Measurements from ENCODE around the gene GP9.
"Not testable (repeated sequence)": the region's sequence is repeated elsewhere in the genome, so short reads cannot be mapped to it uniquely, and the experiment has no call there.

Gene GP9

DNA sequence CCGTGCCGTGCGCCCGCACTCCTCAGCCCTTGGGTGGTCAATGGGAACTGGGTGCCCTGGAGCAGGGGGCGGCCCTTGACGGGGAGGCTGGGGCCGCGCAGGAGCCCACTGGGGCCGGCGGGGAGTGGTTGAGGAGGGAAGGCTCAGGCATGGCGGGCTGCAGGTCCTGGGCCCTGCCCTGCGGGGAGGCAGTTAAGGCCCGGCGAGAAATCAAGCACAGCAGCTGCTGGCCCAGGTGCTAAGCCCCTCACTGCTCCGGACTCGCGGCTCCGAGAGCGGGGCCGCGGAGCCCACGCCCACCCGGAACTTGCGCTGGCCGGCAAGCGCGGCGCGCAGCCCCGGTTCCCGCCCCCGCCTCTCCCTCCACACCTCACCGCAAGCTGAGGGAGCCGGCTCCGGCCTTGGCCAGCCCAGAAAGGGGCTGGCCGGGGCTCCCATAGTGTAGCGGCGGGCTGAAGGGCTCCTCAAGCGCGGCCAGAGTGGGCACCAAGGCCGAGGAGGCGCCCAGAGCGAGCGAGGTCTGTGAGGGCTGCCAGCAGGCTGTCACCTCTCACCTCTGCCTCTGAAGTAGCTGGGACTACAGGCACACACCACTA lies 7.8 kb downstream of the GP9 start:
- no peak for DNase-seq (ENCODE audit: low spot score)
- in situ Hi-C loops (cut with MboI; ENCODE audit: low pct_unique_long_range_greater_than_20kb, low sequenced_read_pairs, unreplicated experiment) = no loop called here
- no peak for TF ChIP-seq CTCF (IDR thresholded peaks at IDR 0.05; ENCODE audit: extremely low read depth, insufficient read depth, missing control alignments)

GRCh38 chr3:129069313-129070085 lies 8.9 kb downstream of the GP9 start:
- DNase-seq (ENCODE audit: low spot score); in situ Hi-C loops (cut with MboI; ENCODE audit: low pct_unique_long_range_greater_than_20kb, low sequenced_read_pairs, unreplicated experiment): not testable (repeated sequence)

DNA sequence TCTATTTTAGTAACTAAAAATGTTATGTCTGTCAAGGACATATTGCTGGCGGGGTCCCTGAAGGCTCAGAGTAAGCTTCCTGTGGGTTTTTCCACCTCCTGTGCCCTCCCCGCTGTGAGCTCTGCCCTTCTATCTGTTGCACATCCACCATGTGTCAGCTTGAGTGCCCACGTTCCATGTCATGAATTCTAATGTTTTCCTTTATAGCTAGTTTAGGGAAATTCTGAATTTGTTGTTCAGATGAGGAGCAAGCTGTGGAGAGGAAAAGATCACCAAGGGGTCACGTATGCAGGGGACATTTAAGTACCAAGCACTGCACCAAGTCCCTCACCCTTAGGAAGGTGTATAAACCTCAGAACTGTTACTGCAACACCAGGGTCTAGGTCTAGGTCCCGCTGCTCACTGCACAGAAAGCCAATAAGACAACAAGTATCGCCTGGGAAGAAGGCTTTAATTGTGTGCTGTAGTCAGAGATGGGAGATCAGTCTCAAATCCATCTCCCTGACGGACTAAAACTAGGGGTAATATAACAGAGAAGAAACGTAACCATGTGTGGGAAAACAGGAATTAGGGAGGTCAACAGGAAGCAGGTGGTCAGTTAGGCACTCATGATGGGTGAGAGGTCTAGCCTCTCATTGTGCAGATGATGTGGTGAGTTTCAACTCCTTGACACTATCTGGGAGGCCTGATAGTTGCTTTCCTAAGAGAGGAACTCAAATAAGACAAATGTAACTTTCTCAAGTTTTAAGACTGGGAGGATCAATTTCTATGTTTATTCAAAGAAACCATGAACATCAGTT lies 9.7 kb downstream of the GP9 start:
- in situ Hi-C loops (cut with MboI; ENCODE audit: low pct_unique_long_range_greater_than_20kb, low sequenced_read_pairs, unreplicated experiment) = no loop called here
- TF ChIP-seq CTCF (IDR thresholded peaks at IDR 0.05; ENCODE audit: extremely low read depth, insufficient read depth, missing control alignments) = no peak
- DNase-seq (ENCODE audit: low spot score) = no peak

DNA sequence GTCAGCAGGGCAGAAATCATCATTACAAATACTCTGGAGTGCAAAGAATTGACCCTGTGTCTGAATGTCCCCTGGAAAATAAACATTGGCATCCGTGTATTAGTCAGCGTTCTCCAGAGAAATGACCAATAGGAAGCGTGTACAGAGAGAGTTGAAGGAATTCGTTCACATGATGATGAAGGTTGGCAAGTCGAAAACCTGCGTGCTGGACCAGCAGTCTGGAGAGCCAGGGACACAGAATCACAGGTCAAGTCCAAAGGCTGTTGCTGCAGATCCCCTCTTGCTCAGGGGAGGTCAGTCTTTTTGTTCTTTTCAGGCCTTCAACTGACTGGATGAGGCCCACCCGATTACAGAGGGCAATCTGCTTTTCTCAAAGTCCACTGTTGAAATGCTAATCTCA lies 16.6 kb downstream of the GP9 start:
- TF ChIP-seq CTCF (IDR thresholded peaks at IDR 0.05; ENCODE audit: extremely low read depth, insufficient read depth, missing control alignments) = no peak
- in situ Hi-C loops (cut with MboI; ENCODE audit: low pct_unique_long_range_greater_than_20kb, low sequenced_read_pairs, unreplicated experiment) = no loop called here
- DNase-seq (ENCODE audit: low spot score) = no peak

- in situ Hi-C loops (cut with MboI; ENCODE audit: low pct_unique_long_range_greater_than_20kb, low sequenced_read_pairs, unreplicated experiment) = no loop called here
- no peak for DNase-seq (ENCODE audit: low spot score)
- TF ChIP-seq CTCF (IDR thresholded peaks at IDR 0.05; ENCODE audit: extremely low read depth, insufficient read depth, missing control alignments) = no peak
These were observed 17.9 kb downstream of the GP9 start for GRCh38 chr3:129078510-129078909.

DNA sequence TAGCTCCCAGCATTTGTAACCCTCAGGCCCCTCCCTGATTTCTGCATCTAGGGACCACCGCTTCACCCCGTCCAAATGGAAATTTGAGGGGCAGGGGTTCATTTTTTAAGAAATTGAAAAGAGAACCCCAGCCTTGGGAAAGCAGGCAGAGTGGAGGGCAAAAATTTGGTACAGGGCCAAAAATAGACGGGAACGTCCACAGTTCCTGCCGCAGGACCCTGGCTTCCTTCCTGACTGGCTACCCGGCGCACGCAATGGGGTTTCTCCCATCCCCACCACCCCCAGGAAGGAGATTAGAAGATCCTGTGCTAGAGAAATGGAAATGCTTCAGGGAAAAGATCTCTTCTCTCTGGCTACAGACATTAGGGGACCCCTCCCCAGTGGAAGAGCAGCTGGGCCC lies 20.9 kb downstream of the GP9 start:
- no peak for TF ChIP-seq CTCF (IDR thresholded peaks at IDR 0.05; ENCODE audit: extremely low read depth, insufficient read depth, missing control alignments)
- in situ Hi-C loops (cut with MboI; ENCODE audit: low pct_unique_long_range_greater_than_20kb, low sequenced_read_pairs, unreplicated experiment) = no loop called here

DNA sequence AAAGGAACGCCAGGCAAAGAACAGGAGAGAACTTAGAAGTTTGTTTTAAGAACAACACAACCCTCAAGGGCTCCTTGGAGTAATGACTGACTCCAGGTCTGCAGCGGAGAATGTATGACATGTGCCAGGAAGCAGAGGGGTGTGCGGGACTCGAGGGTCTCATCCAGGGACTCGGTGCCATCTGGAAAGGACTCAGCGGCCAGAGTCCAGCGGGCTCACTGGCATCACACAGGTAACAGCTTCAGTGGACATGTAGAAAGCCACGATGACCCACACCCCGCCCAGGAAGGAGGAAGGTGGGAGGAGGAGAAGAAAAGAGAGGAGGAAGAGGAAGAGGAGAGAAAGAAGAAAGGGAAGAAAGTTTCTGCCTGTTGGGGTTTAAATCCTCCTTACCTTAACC lies 21.4 kb downstream of the GP9 start:
- no peak for DNase-seq (ENCODE audit: low spot score)
- in situ Hi-C loops (cut with MboI; ENCODE audit: low pct_unique_long_range_greater_than_20kb, low sequenced_read_pairs, unreplicated experiment) = no loop called here
- no peak for TF ChIP-seq CTCF (IDR thresholded peaks at IDR 0.05; ENCODE audit: extremely low read depth, insufficient read depth, missing control alignments)

More for the DNA sequence above, 20.9 kb downstream of the GP9 start:
- no peak for DNase-seq (ENCODE audit: low spot score)
